ENCODE measurements around the gene ELP6. TPM values are rescaled to one million over a fixed set of nuclear protein-coding genes. Genes with fewer than 3 reads are reported as not detected.

Gene ELP6
- total RNA-seq, 4 donors from 2014 or later = 10.6 to 52.2 (median 20.9) TPM

DNA sequence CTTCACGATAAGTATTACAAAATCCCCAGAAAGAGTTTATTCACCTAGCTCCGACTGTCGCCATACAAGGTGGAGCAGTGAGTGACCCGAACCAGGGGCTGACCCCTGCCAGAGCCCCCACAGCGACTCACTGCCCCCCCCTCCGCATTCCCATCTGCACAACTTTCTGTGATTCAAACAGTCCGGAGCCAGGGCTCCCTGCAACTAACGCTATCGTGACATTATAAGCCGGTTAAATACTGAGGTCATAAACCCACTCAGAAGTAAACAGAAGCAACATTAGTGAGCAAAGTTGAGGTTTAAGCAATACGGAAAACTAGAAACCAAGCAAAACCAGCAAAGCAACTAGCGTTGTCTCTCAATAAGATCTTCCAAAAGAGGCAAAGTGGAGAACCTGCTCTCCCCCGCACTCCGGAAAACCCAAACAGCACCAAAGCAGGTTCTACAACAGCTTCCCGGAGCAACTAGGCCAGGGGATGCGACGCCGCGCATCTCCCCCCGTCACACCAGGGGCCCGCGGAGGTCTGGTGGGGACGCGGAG is 38.4 kb downstream of the ELP6 start:
- TF ChIP-seq, protein P1, sequence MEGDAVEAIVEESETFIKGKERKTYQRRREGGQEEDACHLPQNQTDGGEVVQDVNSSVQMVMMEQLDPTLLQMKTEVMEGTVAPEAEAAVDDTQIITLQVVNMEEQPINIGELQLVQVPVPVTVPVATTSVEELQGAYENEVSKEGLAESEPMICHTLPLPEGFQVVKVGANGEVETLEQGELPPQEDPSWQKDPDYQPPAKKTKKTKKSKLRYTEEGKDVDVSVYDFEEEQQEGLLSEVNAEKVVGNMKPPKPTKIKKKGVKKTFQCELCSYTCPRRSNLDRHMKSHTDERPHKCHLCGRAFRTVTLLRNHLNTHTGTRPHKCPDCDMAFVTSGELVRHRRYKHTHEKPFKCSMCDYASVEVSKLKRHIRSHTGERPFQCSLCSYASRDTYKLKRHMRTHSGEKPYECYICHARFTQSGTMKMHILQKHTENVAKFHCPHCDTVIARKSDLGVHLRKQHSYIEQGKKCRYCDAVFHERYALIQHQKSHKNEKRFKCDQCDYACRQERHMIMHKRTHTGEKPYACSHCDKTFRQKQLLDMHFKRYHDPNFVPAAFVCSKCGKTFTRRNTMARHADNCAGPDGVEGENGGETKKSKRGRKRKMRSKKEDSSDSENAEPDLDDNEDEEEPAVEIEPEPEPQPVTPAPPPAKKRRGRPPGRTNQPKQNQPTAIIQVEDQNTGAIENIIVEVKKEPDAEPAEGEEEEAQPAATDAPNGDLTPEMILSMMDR (IDR thresholded peaks at IDR 0.05; ENCODE audit: low read depth) = no peak

DNA sequence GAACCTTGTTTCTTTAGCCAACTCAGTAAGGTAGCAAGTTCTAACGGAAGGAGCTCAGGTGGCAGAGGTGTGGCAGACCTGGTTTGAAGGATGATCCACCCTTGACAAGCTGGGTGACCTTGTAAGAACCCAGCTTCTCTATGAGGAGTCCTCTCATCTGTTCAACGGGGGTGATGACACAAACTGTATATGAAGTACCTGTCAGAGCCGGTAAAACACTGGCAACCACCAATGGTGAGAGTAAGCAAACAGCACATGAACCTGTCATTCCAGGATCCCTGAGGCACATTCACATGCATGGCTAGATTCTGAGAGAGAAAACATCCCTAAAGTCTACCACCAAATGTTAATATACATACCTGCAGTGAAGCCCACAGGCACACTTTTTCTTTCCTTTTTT is 40.1 kb downstream of the ELP6 start:
- TF ChIP-seq, protein P1 (IDR thresholded peaks at IDR 0.05; ENCODE audit: low read depth) = no peak

- TF ChIP-seq, protein P1 (IDR thresholded peaks at IDR 0.05; ENCODE audit: low read depth) = no peak
Measured at GRCh38 chr3:47469616-47470015, 43.9 kb downstream of the ELP6 start.

DNA sequence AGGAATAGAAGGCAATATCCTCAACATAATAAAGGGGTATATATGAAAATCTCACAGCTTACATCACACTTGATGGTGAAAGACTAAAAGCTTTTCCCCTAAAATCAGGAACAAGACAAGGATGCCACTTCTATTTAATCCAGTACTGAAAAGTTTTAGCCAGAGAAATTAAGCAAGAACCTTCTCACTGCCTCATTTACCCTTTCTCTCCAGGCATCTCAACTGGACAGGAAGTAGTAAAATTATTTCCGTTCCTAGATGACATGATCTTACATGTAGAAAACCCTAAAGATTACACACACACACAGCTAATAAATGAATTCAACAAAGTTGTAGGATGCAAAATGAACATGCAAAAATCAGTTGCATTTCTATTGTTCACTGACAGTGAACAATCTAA is 48.9 kb downstream of the ELP6 start:
- TF ChIP-seq, protein P1 (IDR thresholded peaks at IDR 0.05; ENCODE audit: low read depth) = no peak

DNA sequence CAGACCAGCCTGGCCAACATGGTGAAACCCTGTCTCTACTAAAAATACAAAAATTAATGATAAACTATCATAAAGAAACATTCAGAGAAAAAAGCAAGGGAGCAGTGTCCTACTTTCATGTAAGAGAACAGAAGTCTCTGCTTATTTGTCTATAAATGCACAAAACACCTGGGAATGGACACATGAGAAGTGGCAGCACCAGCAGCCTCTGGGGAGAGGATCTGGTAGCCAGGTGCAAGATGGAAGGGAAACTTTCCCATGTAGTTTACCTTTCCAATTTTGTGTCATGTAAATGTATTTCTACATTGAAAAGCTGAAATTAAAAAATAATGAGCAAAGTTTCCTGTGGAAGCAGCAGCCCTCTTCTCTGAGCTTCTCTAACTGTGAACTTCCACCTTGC is 56.5 kb downstream of the ELP6 start:
- TF ChIP-seq, protein P1 (IDR thresholded peaks at IDR 0.05; ENCODE audit: low read depth) = no peak

DNA sequence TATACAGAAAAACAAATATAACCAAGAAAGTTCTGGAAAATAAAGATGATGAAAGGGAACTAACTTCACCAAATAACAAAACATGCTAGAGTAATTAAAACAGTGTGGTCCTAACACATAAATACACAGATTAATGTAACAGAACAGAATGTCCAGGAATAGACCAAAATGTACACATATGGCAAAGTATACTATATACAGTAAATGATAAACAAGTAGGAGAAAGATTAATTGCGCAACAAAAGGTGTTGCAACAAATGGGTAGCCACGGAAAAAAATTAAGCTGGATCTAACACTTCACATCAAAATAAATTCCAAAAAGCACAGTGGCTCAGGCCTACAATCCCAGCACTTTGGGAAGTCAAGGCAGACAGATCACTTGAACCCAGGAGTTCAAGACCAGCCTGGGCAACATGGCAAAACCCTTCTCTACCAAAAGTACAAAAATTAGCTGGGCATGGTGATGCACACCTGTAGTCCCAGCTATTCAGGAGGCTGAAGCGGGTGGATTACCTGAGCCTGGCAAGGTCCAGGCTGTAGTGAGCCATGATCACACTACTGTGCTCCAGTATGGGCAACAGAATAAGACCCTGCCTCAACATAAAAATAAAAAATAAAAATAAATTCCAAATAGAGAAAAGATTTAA is 57.6 kb downstream of the ELP6 start:
- TF ChIP-seq, protein P1 (IDR thresholded peaks at IDR 0.05; ENCODE audit: low read depth) = no peak

- TF ChIP-seq, protein P1 (IDR thresholded peaks at IDR 0.05; ENCODE audit: low read depth) = no peak
Measured at GRCh38 chr3:47452453-47453215, 60.9 kb downstream of the ELP6 start.

Measured in subcutaneous adipose tissue (tissue), 4 donors.